Uterus (tissue), 4 donors: Measurements from ENCODE around the gene GFM1. TPM values are rescaled to one million over a fixed set of nuclear protein-coding genes. Genes with fewer than 3 reads are reported as not detected.

Source experiments
- DNase-seq, 2 donors: peaks; one replicate each; pipeline ENCODE4 v3.0.0-alpha.2; 2019 to 2020
- H3K27ac ChIP-seq, 2 donors: fragments of 200-600 bp; sonication (generic); 1 replicate in 1 of 2; 2 replicates in 1 of 2; pipeline ENCODE4 v1.5.1; 2016 to 2018
- H3K27me3 ChIP-seq, 2 donors: fragments of 200-600 bp; sonication (generic); one replicate each; pipeline ENCODE4 v1.5.1; 2018 to 2019; ENCODE audit warnings: control low read depth in 1 of 2
- H3K36me3 ChIP-seq, 2 donors: fragments of 200-600 bp; sonication (generic); one replicate each; pipeline ENCODE4 v1.5.1; 2019; ENCODE audit warnings: control low read depth in 1 of 2
- H3K4me1 ChIP-seq, 2 donors: fragments of 200-600 bp; sonication (generic); one replicate each; pipeline ENCODE4 v1.5.1; 2018 to 2019; ENCODE audit warnings: control low read depth in 1 of 2
- H3K4me3 ChIP-seq, 2 donors: fragments of 200-600 bp; sonication (generic); 1 replicate in 1 of 2; 2 replicates in 1 of 2; pipeline ENCODE4 v1.5.1; 2018 to 2019; ENCODE audit warnings: mild to moderate bottlenecking in 1 of 2
- H3K9me3 ChIP-seq, 2 donors: fragments of 200-600 bp; sonication (generic); one replicate each; pipeline ENCODE4 v1.5.1; 2019; ENCODE audit warnings: control low read depth in 1 of 2
- CTCF ChIP-seq, 4 experiments: fragments of 200-600 bp in 2 of 4; fragments of 450-650 bp in 2 of 4; sonication (generic) in 2 of 4; IDR thresholded peaks; one replicate each; pipeline ENCODE4 v1.5.1; 2016 to 2019; ENCODE audit warnings: antibody characterized with exemption in 4 of 4, mild to moderate bottlenecking in 2 of 4, moderate library complexity in 1 of 4
- POLR2A ChIP-seq, 2 donors: fragments of 450-650 bp; IDR thresholded peaks; one replicate each; pipeline ENCODE4 v1.6.1; 2016; ENCODE audit warnings: antibody characterized with exemption in 2 of 2, mild to moderate bottlenecking in 1 of 2, moderate library complexity in 1 of 2
- intact Hi-C: fragments of 100-400 bp; cut with DNase I; formaldehyde crosslinking; loops from one replicate; pipeline ENCODE4 v1.15.1; 2023; ENCODE audit warnings: low total_unique reads
- total RNA-seq, 4 donors: library from RNA; depleted of rRNA in 3 of 4; stranded (reverse); fragments of >200 nt in 3 of 4; gene quantifications; one replicate each; pipeline versions ENCODE4 v1.1.0 to v1.2.4, GENCODE V29; 2014 to 2023
- donor health status: DM: yes; HTN: yes; CAD: no.

The GFM1 gene
- total RNA-seq, 4 donors from 2014 or later = 32.6 to 81.4 (median 50.9) TPM

GRCh38 chr3:158672215-158673176 lies 28.2 kb downstream of the GFM1 start, which contains the start of gene LXN:
Gene LXN (minus strand): TSS chr3:158672648. CDS start chr3:158672478, 170 bp downstream.
- H3K27ac ChIP-seq = peak within 1 kb of the TSS; percentile 81 to 88

GRCh38 chr3:158678687-158679086 lies 34.4 kb downstream of the GFM1 start:
- intact Hi-C loops = no loop called here
- Histone ChIP-seq H3K9me3 (no peaks in the 10 kb centered on the region), H3K27me3 (no peaks in the 10 kb centered on the region), H3K4me3 (no peak overlapping the region), H3K36me3 (no peaks in the 10 kb centered on the region), H3K4me1 (no peaks in the 10 kb centered on the region), H3K27ac (no peak overlapping the region)
- no peak for DNase-seq
- TF ChIP-seq POLR2A (IDR thresholded peaks at IDR 0.05) (no peak), CTCF (IDR thresholded peaks at IDR 0.05) (no peak)

More at GRCh38 chr3:158672215-158673176, 28.2 kb downstream of the GFM1 start, which contains the start of gene LXN:
- DNase-seq = peak; percentile 76 to 77
- no peaks in the 10 kb centered on the region for H3K9me3 ChIP-seq
- TF ChIP-seq CTCF (IDR thresholded peaks at IDR 0.05) (peak; percentile 60 to 75 (median 70)), POLR2A (IDR thresholded peaks at IDR 0.05) (peak in 1 of 2 donors; percentile 43)
- H3K4me3 ChIP-seq = peak within 1 kb of the TSS; percentile 51 to 52
- intact Hi-C loops = no loop called here
- H3K36me3 ChIP-seq = no peaks in the 10 kb centered on the region
- no peaks in the 10 kb centered on the region for H3K27me3 ChIP-seq
- no peaks in the 10 kb centered on the region for H3K4me1 ChIP-seq

GRCh38 chr3:158679547-158680000 lies 35.2 kb downstream of the GFM1 start:
- intact Hi-C loops = no loop called here
- H3K9me3 ChIP-seq = no peaks in the 10 kb centered on the region
- H3K27me3 ChIP-seq = no peaks in the 10 kb centered on the region
- DNase-seq = no peak
- no peaks in the 10 kb centered on the region for H3K4me1 ChIP-seq
- no peaks in the 10 kb centered on the region for H3K36me3 ChIP-seq
- no peak overlapping the region for H3K4me3 ChIP-seq
- no peak overlapping the region for H3K27ac ChIP-seq
- TF ChIP-seq POLR2A (IDR thresholded peaks at IDR 0.05) (no peak), CTCF (IDR thresholded peaks at IDR 0.05) (no peak)

GRCh38 chr3:158680861-158681260 lies 36.5 kb downstream of the GFM1 start:
- TF ChIP-seq CTCF (IDR thresholded peaks at IDR 0.05) = no peak
- no peak for TF ChIP-seq POLR2A (IDR thresholded peaks at IDR 0.05)
- no peak overlapping the region for H3K4me3 ChIP-seq
- no peaks in the 10 kb centered on the region for H3K36me3 ChIP-seq
- intact Hi-C loops = no loop called here
- H3K4me1 ChIP-seq = no peaks in the 10 kb centered on the region
- no peaks in the 10 kb centered on the region for H3K27me3 ChIP-seq
- H3K9me3 ChIP-seq = no peaks in the 10 kb centered on the region
- DNase-seq = no peak
- H3K27ac ChIP-seq = no peak overlapping the region
